Gastrocnemius medialis (tissue), 4 donors: ENCODE measurements around the gene VEZT. TPM values are rescaled to one million over a fixed set of nuclear protein-coding genes. Genes with fewer than 3 reads are reported as not detected.
"Not testable (repeated sequence)": the region's sequence is repeated elsewhere in the genome, so short reads cannot be mapped to it uniquely, and the experiment has no call there.

Source experiments
- ATAC-seq, 2 donors: fragments of 150-250 bp; one replicate each; pipeline ENCODE4 v1.9.1; 2016
- DNase-seq, 2 donors: peaks; one replicate each; pipeline ENCODE4 v3.0.0-alpha.2; 2019
- H3K27ac ChIP-seq, 4 donors: fragments of 200-600 bp; sonication (generic); 1 replicate in 1 of 4; 2 replicates in 3 of 4; pipeline ENCODE4 v1.5.1; 2016 to 2018; ENCODE audit warnings: mild to moderate bottlenecking in 2 of 4, moderate library complexity in 1 of 4
- H3K27me3 ChIP-seq, 3 donors: fragments of 200-600 bp; sonication (generic) in 2 of 3; 1 replicate in 1 of 3; 2 replicates in 2 of 3; pipeline versions ENCODE4 v1.5.1 to v1.6.0; 2016 to 2019; ENCODE audit warnings: mild to moderate bottlenecking in 1 of 3, moderate library complexity in 1 of 3
- H3K36me3 ChIP-seq, 2 donors: fragments of 200-600 bp; sonication (generic) in 1 of 2; one replicate each; pipeline ENCODE4 v1.5.1; 2017 to 2018
- H3K4me1 ChIP-seq, 2 donors: fragments of 200-600 bp; sonication (generic) in 1 of 2; one replicate each; pipeline ENCODE4 v1.5.1; 2016 to 2017; ENCODE audit warnings: mild to moderate bottlenecking in 2 of 2
- H3K4me3 ChIP-seq, 4 donors: fragments of 200-600 bp; sonication (generic) in 3 of 4; 1 replicate in 1 of 4; 2 replicates in 3 of 4; pipeline ENCODE4 v1.5.1; 2016 to 2019; ENCODE audit warnings: mild to moderate bottlenecking in 2 of 4
- H3K9me3 ChIP-seq, 3 donors: fragments of 200-600 bp; sonication (generic) in 2 of 3; 1 replicate in 1 of 3; 2 replicates in 2 of 3; pipeline ENCODE4 v1.5.1; 2016 to 2019
- CTCF ChIP-seq, 5 experiments: fragments of 450-650 bp in 3 of 5; fragments of 200-600 bp in 2 of 5; sonication (generic) in 2 of 5; IDR thresholded peaks in 4 of 5; conservative IDR thresholded peaks in 1 of 5; 1 replicate in 4 of 5; 2 replicates in 1 of 5; pipeline ENCODE4 v1.5.1; 2016 to 2019; ENCODE audit warnings: antibody characterized with exemption in 5 of 5, mild to moderate bottlenecking in 3 of 5, moderate library complexity in 3 of 5
- POLR2A ChIP-seq, 2 donors: fragments of 450-650 bp; IDR thresholded peaks; one replicate each; pipeline ENCODE4 v1.6.1; 2017; ENCODE audit warnings: antibody characterized with exemption in 2 of 2, mild to moderate bottlenecking in 2 of 2, moderate library complexity in 2 of 2
- in situ Hi-C, 4 donors: fragments of 200-750 bp; cut with MboI; loops; one replicate each; pipeline versions ENCODE4 v1.15.0 to v1.8.0; 2017; ENCODE audit warnings: low sequenced_read_pairs in 4 of 4
- intact Hi-C: fragments of 100-400 bp; cut with DNase I; formaldehyde crosslinking; loops from one replicate; pipeline ENCODE4 v1.15.1; 2023; ENCODE audit warnings: low total_unique reads
- total RNA-seq, 4 donors: library from RNA; depleted of rRNA; stranded (reverse); fragments of >200 nt; gene quantifications; one replicate each; pipeline versions ENCODE4 v1.1.0 to v1.2.3, GENCODE V29; 2016

Gene VEZT
- total RNA-seq, 4 donors from 2014 or later, result 100 to 131 (median 118) TPM

GRCh38 chr12:95304673-95305198, 87.1 kb downstream of the VEZT start:
- H3K27ac ChIP-seq, result no peak overlapping the region
- peaks cover 0 to 30% of the 10 kb centered on the region in 2 donors for H3K36me3 ChIP-seq
- H3K4me3 ChIP-seq, result no peak overlapping the region
- DNase-seq, result no peak
- H3K9me3 ChIP-seq, result no peaks in the 10 kb centered on the region
- intact Hi-C loops, result no loop called here
- in situ Hi-C loops, result no loop called here
- H3K4me1 ChIP-seq, result no peaks in the 10 kb centered on the region
- no peak for ATAC-seq
- H3K27me3 ChIP-seq, result no peaks in the 10 kb centered on the region
- TF ChIP-seq CTCF (IDR thresholded peaks at IDR 0.05 in 4 of 5, conservative IDR thresholded peaks at IDR 0.05 in 1 of 5) (no peak), POLR2A (IDR thresholded peaks at IDR 0.05) (no peak)

- in situ Hi-C loops, result no loop called here
- Histone ChIP-seq H3K4me3 (no peak overlapping the region), H3K9me3 (no peaks in the 10 kb centered on the region), H3K4me1 (no peaks in the 10 kb centered on the region), H3K36me3 (peaks cover 0 to 14% of the 10 kb centered on the region in 2 donors), H3K27ac (no peak overlapping the region), H3K27me3 (no peaks in the 10 kb centered on the region)
- TF ChIP-seq POLR2A (IDR thresholded peaks at IDR 0.05) (no peak), CTCF (IDR thresholded peaks at IDR 0.05 in 4 of 5, conservative IDR thresholded peaks at IDR 0.05 in 1 of 5) (no peak)
- ATAC-seq, result no peak
- DNase-seq, result no peak
- intact Hi-C loops, result no loop called here
Measured at GRCh38 chr12:95312656-95313055, 95.0 kb downstream of the VEZT start.

DNA sequence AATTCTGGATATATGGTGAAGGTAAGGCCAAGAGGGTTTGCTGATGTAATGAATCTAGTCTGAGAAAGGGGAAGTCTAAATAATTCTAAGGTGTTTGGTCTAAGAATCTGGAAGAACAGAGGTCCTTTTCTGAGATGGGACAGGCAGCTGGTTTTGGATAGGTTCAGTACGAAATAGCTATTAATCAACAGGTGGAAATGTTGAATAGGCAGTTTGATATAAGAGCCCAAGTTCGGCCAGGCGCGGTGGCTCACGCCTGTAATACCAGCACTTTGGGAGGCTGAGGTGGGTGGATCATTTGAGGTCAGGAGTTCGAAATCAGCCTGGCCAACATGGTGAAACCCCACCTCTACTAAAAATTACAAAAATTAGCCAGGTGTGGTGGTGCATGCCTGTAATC, 97.1 kb downstream of the VEZT start:
- H3K4me3 ChIP-seq, DNase-seq, H3K36me3 ChIP-seq, H3K27me3 ChIP-seq, ATAC-seq, intact Hi-C loops, H3K4me1 ChIP-seq, in situ Hi-C loops, H3K9me3 ChIP-seq, H3K27ac ChIP-seq: not testable (repeated sequence)

- ATAC-seq (no peak), DNase-seq (no peak)
- no peaks in the 10 kb centered on the region for H3K9me3 ChIP-seq
- H3K4me1 ChIP-seq, result no peaks in the 10 kb centered on the region
- TF ChIP-seq POLR2A (IDR thresholded peaks at IDR 0.05) (no peak), CTCF (IDR thresholded peaks at IDR 0.05 in 4 of 5, conservative IDR thresholded peaks at IDR 0.05 in 1 of 5) (no peak)
- no peak overlapping the region for H3K27ac ChIP-seq
- no peaks in the 10 kb centered on the region for H3K36me3 ChIP-seq
- in situ Hi-C loops (no loop called here), intact Hi-C loops (no loop called here)
- no peaks in the 10 kb centered on the region for H3K27me3 ChIP-seq
- H3K4me3 ChIP-seq, result no peak overlapping the region
Measured at GRCh38 chr12:95316798-95317197, 99.2 kb downstream of the VEZT start.

GRCh38 chr12:95318071-95318545, 100.5 kb downstream of the VEZT start:
- TF ChIP-seq POLR2A (IDR thresholded peaks at IDR 0.05) (no peak), CTCF (IDR thresholded peaks at IDR 0.05 in 4 of 5, conservative IDR thresholded peaks at IDR 0.05 in 1 of 5) (no peak)
- Histone ChIP-seq H3K36me3 (no peaks in the 10 kb centered on the region), H3K9me3 (no peaks in the 10 kb centered on the region), H3K4me1 (no peaks in the 10 kb centered on the region), H3K27me3 (no peaks in the 10 kb centered on the region), H3K27ac (no peak overlapping the region), H3K4me3 (no peak overlapping the region)
- intact Hi-C loops, result no loop called here
- in situ Hi-C loops, result no loop called here
- ATAC-seq, result no peak
- no peak for DNase-seq
